ENCODE measurements around the gene GRAMD2B. TPM values are rescaled to one million over a fixed set of nuclear protein-coding genes. Genes with fewer than 3 reads are reported as not detected.

The GRAMD2B gene
- total RNA-seq, 6 experiments from 2014 or later, result 69.2 to 154 (median 80.5) TPM

- no peak for DNase-seq
Measured at GRCh38 chr5:126477294-126478117, 54.3 kb downstream of the GRAMD2B start.

GRCh38 chr5:126479810-126480209, 56.6 kb downstream of the GRAMD2B start:
- Mint-ChIP-seq H3K4me3 (no peak overlapping the region), H3K27ac (peak overlapping the region; percentile 50), H3K4me1 (ENCODE audit: low read depth) (peaks cover 68% of the 10 kb centered on the region), H3K36me3 (ENCODE audit: low read depth) (peaks cover 69% of the 10 kb centered on the region), H3K27me3 (ENCODE audit: insufficient read depth) (peaks cover 4% of the 10 kb centered on the region; the same call in 1 of the 2 replicates), H3K9me3 (no peaks in the 10 kb centered on the region)
- DNase-seq, result no peak
- no peak for TF ChIP-seq CTCF (IDR thresholded peaks at IDR 0.05)

More at GRCh38 chr5:126477294-126478117, 54.3 kb downstream of the GRAMD2B start:
- H3K27me3 Mint-ChIP-seq (ENCODE audit: insufficient read depth), result peaks cover 2% of the 10 kb centered on the region; the same call in 1 of the 2 replicates
- peak overlapping the region; percentile 88 for H3K27ac Mint-ChIP-seq
- peaks cover 74% of the 10 kb centered on the region for H3K4me1 Mint-ChIP-seq (ENCODE audit: low read depth)
- no peaks in the 10 kb centered on the region for H3K9me3 Mint-ChIP-seq
- TF ChIP-seq CTCF (IDR thresholded peaks at IDR 0.05), result no peak
- 0 out of 2 replicates have a peak overlapping the region, but pooled peaks have one; percentile 42 for H3K4me3 Mint-ChIP-seq
- H3K36me3 Mint-ChIP-seq (ENCODE audit: low read depth), result peaks cover 66% of the 10 kb centered on the region

GRCh38 chr5:126480824-126481223, 57.6 kb downstream of the GRAMD2B start:
- DNase-seq, result no peak
- Mint-ChIP-seq H3K4me3 (peak overlapping the region; percentile 20; the same call in 1 of the 2 replicates), H3K4me1 (ENCODE audit: low read depth) (peaks cover 62% of the 10 kb centered on the region), H3K27ac (peak overlapping the region; percentile 50), H3K27me3 (ENCODE audit: insufficient read depth) (peaks cover 4% of the 10 kb centered on the region; the same call in 1 of the 2 replicates), H3K9me3 (no peaks in the 10 kb centered on the region), H3K36me3 (ENCODE audit: low read depth) (peaks cover 69% of the 10 kb centered on the region)
- no peak for TF ChIP-seq CTCF (IDR thresholded peaks at IDR 0.05)

- peaks cover 4% of the 10 kb centered on the region; the same call in 1 of the 2 replicates for H3K27me3 Mint-ChIP-seq (ENCODE audit: insufficient read depth)
- no peaks in the 10 kb centered on the region for H3K9me3 Mint-ChIP-seq
- H3K27ac Mint-ChIP-seq, result peak overlapping the region; percentile 50
- peaks cover 61% of the 10 kb centered on the region for H3K4me1 Mint-ChIP-seq (ENCODE audit: low read depth)
- no peak overlapping the region; the same call in 1 of the 2 replicates for H3K4me3 Mint-ChIP-seq
- peaks cover 72% of the 10 kb centered on the region for H3K36me3 Mint-ChIP-seq (ENCODE audit: low read depth)
- DNase-seq, result peak; percentile 39
- TF ChIP-seq CTCF (IDR thresholded peaks at IDR 0.05), result no peak
Measured at GRCh38 chr5:126481243-126481642, 58.0 kb downstream of the GRAMD2B start.

GRCh38 chr5:126482591-126482990, 59.4 kb downstream of the GRAMD2B start:
- Mint-ChIP-seq H3K36me3 (ENCODE audit: low read depth) (peaks cover 72% of the 10 kb centered on the region), H3K27ac (peak overlapping the region; percentile 76), H3K4me1 (ENCODE audit: low read depth) (peaks cover 55% of the 10 kb centered on the region), H3K9me3 (no peaks in the 10 kb centered on the region), H3K4me3 (no peak overlapping the region), H3K27me3 (ENCODE audit: insufficient read depth) (peaks cover 4% of the 10 kb centered on the region; the same call in 1 of the 2 replicates)
- no peak for TF ChIP-seq CTCF (IDR thresholded peaks at IDR 0.05)
- no peak for DNase-seq
